Parathyroid adenoma (tissue), 2 donors: ENCODE measurements around the gene PIM1.

Experiments used
- H2AFZ ChIP-seq: fragments of 300-600 bp; sonication (generic); one replicate; pipeline ENCODE4 v1.7.0; 2017; ENCODE audit warnings: antibody characterized with exemption, mild to moderate bottlenecking
- H3K27ac ChIP-seq: fragments of 300-600 bp; sonication (generic); one replicate; pipeline ENCODE4 v1.7.0; 2017
- H3K27me3 ChIP-seq: fragments of 300-600 bp; sonication (generic); one replicate; pipeline ENCODE4 v1.7.0; 2017; ENCODE audit warnings: low read length; ENCODE audit not compliant: control insufficient read depth, insufficient read depth
- H3K36me3 ChIP-seq: fragments of 300-600 bp; sonication (generic); one replicate; pipeline ENCODE4 v1.7.0; 2017; ENCODE audit warnings: low read length; ENCODE audit not compliant: control insufficient read depth, insufficient read depth
- H3K4me1 ChIP-seq: fragments of 300-600 bp; sonication (generic); one replicate; pipeline ENCODE4 v1.7.0; 2017; ENCODE audit warnings: control low read depth
- H3K4me2 ChIP-seq: fragments of 300-600 bp; sonication (generic); one replicate; pipeline ENCODE4 v1.7.0; 2017; ENCODE audit warnings: low read length
- H3K4me3 ChIP-seq: fragments of 300-600 bp; sonication (generic); one replicate; pipeline ENCODE4 v1.7.0; 2017; ENCODE audit warnings: low read depth, low read length
- H3K79me2 ChIP-seq: fragments of 300-600 bp; sonication (generic); one replicate; pipeline ENCODE4 v1.7.0; 2017; ENCODE audit warnings: control low read depth
- H3K9ac ChIP-seq: fragments of 300-600 bp; sonication (generic); one replicate; pipeline ENCODE4 v1.7.0; 2017; ENCODE audit warnings: mild to moderate bottlenecking
- H3K9me3 ChIP-seq: fragments of 300-600 bp; sonication (generic); one replicate; pipeline ENCODE4 v1.7.0; 2017; ENCODE audit warnings: low read length; ENCODE audit not compliant: control insufficient read depth
- CTCF ChIP-seq: fragments of 300-600 bp; sonication (generic); IDR thresholded peaks from one replicate; pipeline ENCODE4 v1.7.0; 2017; ENCODE audit warnings: antibody characterized with exemption, mild to moderate bottlenecking
- donor health status: primary hyperparathyroidism.

Gene PIM1

GRCh38 chr6:37150314-37150713 lies 19.6 kb upstream of the PIM1 start:
- Histone ChIP-seq H3K4me2 (no peak overlapping the region), H3K79me2 (no peaks in the 10 kb centered on the region), H3K9ac (no peak overlapping the region), H3K9me3 (no peaks in the 10 kb centered on the region), H3K27ac (no peak overlapping the region), H3K4me3 (no peak overlapping the region), H3K4me1 (no peaks in the 10 kb centered on the region), H2AFZ (no peak overlapping the region), H3K27me3 (no peaks in the 10 kb centered on the region), H3K36me3 (no peaks in the 10 kb centered on the region)
- no peak for TF ChIP-seq CTCF

GRCh38 chr6:37155394-37156312 lies 14.3 kb upstream of the PIM1 start:
- H3K9me3 ChIP-seq, result no peaks in the 10 kb centered on the region
- H3K27me3 ChIP-seq, result no peaks in the 10 kb centered on the region
- peak overlapping the region; percentile 12 for H3K4me2 ChIP-seq
- H3K9ac ChIP-seq, result no peak overlapping the region
- no peaks in the 10 kb centered on the region for H3K79me2 ChIP-seq
- no peak for TF ChIP-seq CTCF
- H3K27ac ChIP-seq, result no peak overlapping the region
- H3K4me3 ChIP-seq, result peak overlapping the region; percentile 13
- H3K36me3 ChIP-seq, result no peaks in the 10 kb centered on the region
- peak overlapping the region; percentile 36 for H2AFZ ChIP-seq
- no peaks in the 10 kb centered on the region for H3K4me1 ChIP-seq

GRCh38 chr6:37158508-37158907 lies 11.4 kb upstream of the PIM1 start:
- H3K9me3 ChIP-seq, result no peaks in the 10 kb centered on the region
- no peak for TF ChIP-seq CTCF
- no peaks in the 10 kb centered on the region for H3K27me3 ChIP-seq
- no peaks in the 10 kb centered on the region for H3K79me2 ChIP-seq
- H3K4me3 ChIP-seq, result no peak overlapping the region
- H3K4me1 ChIP-seq, result no peaks in the 10 kb centered on the region
- H3K36me3 ChIP-seq, result no peaks in the 10 kb centered on the region
- H3K9ac ChIP-seq, result no peak overlapping the region
- no peak overlapping the region for H2AFZ ChIP-seq
- no peak overlapping the region for H3K4me2 ChIP-seq
- no peak overlapping the region for H3K27ac ChIP-seq

- H3K36me3 ChIP-seq, result no peaks in the 10 kb centered on the region
- H3K79me2 ChIP-seq, result no peaks in the 10 kb centered on the region
- no peak overlapping the region for H2AFZ ChIP-seq
- no peak overlapping the region for H3K27ac ChIP-seq
- H3K4me3 ChIP-seq, result no peak overlapping the region
- H3K9me3 ChIP-seq, result no peaks in the 10 kb centered on the region
- no peak overlapping the region for H3K9ac ChIP-seq
- no peak for TF ChIP-seq CTCF
- no peaks in the 10 kb centered on the region for H3K4me1 ChIP-seq
- no peak overlapping the region for H3K4me2 ChIP-seq
- H3K27me3 ChIP-seq, result no peaks in the 10 kb centered on the region
Observed at GRCh38 chr6:37160922-37161778, 8.8 kb upstream of the PIM1 start.
